K562 treated with DMSO at 1 percent for 12 hours (cell line): ENCODE results near the gene SLITRK6. TPM values are rescaled to one million over a fixed set of nuclear protein-coding genes. Genes with fewer than 3 reads are reported as not detected.

Experiments used
- total RNA-seq: library from RNA; unstranded; fragments of 300-600 nt; gene quantifications from 2 replicates; pipeline ENCODE4 v1.2.3, GENCODE V29; 2022; ENCODE audit not compliant: insufficient read depth

SLITRK6 gene, protein sequence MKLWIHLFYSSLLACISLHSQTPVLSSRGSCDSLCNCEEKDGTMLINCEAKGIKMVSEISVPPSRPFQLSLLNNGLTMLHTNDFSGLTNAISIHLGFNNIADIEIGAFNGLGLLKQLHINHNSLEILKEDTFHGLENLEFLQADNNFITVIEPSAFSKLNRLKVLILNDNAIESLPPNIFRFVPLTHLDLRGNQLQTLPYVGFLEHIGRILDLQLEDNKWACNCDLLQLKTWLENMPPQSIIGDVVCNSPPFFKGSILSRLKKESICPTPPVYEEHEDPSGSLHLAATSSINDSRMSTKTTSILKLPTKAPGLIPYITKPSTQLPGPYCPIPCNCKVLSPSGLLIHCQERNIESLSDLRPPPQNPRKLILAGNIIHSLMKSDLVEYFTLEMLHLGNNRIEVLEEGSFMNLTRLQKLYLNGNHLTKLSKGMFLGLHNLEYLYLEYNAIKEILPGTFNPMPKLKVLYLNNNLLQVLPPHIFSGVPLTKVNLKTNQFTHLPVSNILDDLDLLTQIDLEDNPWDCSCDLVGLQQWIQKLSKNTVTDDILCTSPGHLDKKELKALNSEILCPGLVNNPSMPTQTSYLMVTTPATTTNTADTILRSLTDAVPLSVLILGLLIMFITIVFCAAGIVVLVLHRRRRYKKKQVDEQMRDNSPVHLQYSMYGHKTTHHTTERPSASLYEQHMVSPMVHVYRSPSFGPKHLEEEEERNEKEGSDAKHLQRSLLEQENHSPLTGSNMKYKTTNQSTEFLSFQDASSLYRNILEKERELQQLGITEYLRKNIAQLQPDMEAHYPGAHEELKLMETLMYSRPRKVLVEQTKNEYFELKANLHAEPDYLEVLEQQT
- 0.27 TPM in 1 of 2 replicates, not detected in the other for total RNA-seq

DNA sequence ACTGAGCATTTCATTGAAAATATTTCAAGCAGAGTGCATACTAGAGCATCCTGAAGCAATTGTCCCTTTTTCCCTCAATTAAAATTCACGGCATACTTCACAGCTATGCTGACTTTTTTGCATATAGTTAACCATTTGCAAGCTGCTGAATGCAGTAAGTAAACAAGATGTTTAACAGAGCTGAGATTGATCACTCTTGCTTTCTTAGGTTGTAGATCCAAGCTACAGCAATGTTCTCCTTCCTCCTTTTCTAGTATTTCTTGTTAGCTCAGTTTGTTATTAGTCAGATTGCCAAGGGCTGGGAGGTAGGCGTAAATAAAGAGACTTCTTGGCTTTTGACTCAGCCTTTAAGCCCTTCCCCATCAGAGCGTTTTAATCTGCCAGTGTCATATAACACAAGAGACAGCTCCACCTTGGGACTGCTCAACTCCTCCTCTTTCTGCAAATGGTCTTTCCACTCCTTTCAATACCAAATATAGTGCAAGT, at the start of gene SLITRK6:
Gene SLITRK6, minus strand, starts transcription at position 323 of the 486 bp plus-strand sequence. CDS start 2,911 bp downstream, outside the sequence.

